GM19099 (cell line): ENCODE results near the gene KLK2.

Source experiments
- POLR2A ChIP-seq: IDR thresholded peaks from 3 replicates; pipeline ENCODE4 v1.6.1; 2011; ENCODE audit warnings: low read depth; ENCODE audit not compliant: insufficient read length; ENCODE audit errors: extremely low read depth

Gene KLK2

DNA sequence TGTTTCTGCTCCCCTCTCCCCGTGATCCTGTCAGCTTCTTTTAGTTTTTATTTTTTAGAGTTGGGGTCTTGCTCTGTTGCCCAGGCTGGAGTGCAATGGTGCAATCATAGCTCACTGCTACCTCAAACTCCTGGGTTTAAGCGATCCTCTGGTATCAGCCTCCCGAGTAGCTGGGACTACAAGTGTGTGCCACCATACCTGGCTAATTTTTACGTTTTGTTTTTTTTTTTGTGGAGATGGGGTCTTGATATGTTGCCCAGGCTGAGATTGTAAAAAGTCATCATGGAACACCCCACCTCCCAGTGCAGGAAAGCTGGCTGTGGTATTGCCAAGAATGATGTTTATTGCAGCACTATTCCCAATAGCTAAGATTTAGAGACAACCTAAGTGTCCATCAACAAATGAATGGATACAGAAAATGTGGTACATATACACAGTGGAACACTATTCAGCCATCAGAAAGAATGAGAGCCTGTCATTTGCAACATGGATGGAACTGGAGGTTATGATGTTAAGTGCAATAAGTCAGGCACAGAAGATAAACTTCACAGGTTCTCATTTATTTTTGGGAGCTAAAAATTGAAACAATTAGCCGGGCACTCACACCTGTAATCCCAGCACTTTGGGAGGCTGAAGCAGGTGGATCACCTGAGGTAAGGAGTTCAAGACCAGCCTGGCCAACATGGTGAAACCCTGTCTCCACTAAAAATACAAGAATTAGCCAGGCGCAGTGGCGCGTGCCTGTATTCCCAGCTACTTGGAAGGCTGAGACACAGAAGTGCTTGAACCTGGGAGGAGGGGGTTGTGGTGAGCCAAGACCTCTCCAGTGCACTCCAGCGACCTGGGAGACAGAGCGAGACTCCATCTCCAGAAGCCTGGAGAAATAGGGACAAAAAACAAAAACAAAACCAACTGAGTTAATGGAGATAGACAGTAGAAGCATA is 33.3 kb upstream of the KLK2 start:
- no peak for TF ChIP-seq POLR2A

DNA sequence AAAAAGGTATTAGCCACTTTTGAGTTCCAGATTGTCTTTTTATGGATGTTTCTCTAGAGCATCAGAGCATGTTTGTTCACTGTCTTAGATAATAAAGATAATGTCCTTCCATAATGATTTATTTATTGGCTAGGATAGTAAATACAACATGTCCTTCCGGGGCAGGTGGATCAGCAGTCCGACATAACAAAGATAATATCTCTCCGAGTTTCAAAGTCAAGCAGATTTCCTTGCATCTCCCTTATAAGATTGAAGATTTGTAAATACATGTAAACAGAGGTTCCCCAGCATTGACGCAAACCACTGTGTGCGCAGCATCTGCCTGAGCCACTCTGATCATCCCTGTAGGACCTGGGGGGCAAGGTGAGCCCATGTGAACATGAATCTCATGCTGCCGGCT is 31.1 kb upstream of the KLK2 start:
- TF ChIP-seq POLR2A, result no peak

DNA sequence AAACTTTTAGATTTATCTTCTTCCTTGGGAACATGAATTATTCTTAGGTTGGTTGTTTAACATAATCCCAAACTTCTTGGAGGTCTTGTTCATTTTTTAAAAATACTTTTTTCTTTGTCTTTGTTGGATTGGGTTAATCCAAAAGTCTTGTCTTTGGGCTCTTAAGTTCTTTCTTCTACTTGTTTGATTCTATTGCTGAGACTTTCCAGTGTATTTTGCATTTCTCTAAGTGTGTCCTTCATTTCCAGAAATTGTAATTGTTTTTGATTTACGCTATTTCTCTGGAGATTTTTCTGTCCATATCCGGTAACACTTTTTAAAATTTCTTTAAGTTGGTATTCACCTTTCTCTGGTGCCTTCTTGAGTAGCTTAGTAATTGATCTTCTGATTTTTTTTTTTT is 30.0 kb upstream of the KLK2 start:
- no peak for TF ChIP-seq POLR2A

DNA sequence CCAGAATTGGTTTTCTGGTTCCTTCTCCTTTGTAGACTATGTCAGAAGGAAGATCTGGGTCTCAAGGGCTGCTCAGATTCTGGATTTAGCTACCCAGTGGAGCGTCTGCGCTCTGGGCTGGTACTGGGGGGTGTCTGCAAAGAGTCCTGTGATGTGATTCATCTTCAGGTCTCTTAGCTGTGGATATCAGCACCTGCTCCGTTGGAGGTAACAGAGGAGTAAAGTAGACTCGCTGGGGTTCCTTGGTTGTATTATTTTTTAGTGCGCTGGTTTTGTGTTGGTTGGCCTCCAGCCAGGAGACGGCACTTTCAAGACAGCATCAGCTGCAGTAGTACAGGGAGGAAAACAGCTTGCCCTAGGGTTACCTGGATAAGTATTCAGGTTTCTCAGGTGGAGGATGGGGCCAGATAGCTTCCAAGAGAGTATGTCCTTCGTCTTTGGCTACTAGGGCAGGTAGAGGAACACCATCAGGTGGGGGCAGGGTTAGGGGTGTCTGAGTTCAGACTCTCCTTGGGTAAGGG is 29.5 kb upstream of the KLK2 start:
- no peak for TF ChIP-seq POLR2A

DNA sequence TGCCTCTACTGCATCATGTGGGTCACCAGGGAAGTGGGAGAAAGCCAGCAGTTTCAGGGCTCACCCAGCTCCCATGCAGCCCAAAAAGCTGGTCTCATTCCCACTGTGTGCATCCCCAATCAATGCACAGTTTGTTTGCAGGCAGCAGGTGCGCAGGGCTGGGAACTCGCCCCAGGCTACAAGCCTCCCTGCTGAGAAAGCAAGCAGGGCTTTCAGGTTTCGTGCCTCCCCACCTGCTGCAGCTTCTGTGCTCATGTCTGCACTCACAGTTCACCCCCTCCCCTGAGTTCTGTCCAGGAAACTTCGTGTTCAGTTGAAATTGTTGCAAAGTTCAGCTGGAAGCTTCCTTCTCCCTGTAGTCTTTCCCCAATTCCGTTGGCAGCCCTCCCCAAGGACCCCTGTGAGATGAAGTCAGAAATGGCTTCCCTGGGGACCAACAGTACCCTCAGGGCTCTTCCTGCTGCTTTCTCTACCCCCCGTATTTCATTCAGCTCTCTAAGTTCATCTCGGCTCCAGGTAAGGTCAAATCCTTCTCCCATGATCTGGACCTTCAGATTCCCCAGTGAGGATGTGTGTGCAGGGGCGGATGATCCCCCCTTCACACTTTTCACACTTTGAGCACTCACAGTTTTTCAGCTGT is 28.8 kb upstream of the KLK2 start:
- no peak for TF ChIP-seq POLR2A

DNA sequence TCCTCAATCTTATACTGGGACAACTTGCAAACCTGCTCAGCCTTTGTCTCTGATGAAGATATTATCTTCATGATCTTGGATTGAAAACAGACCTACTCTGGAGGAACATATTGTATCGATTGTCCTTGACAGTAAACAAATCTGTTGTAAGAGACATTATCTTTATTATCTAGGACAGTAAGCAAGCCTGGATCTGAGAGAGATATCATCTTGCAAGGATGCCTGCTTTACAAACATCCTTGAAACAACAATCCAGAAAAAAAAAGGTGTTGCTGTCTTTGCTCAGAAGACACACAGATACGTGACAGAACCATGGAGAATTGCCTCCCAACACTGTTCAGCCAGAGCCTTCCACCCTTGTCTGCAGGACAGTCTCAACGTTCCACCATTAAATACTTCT is 22.5 kb upstream of the KLK2 start:
- no peak for TF ChIP-seq POLR2A

DNA sequence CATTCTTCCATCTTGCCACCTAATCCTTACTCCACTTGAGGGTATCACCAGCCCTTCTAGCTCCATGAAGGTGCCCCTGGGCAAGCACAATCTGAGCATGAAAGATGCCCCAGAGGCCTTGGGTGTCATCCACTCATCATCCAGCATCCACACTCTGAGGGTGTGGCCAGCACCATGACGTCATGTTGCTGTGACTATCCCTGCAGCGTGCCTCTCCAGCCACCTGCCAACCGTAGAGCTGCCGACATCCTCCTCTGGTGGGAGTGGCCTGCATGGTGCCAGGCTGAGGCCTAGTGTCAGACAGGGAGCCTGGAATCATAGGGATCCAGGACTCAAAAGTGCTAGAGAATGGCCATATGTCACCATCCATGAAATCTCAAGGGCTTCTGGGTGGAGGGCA is 21.6 kb upstream of the KLK2 start:
- TF ChIP-seq POLR2A, result no peak

DNA sequence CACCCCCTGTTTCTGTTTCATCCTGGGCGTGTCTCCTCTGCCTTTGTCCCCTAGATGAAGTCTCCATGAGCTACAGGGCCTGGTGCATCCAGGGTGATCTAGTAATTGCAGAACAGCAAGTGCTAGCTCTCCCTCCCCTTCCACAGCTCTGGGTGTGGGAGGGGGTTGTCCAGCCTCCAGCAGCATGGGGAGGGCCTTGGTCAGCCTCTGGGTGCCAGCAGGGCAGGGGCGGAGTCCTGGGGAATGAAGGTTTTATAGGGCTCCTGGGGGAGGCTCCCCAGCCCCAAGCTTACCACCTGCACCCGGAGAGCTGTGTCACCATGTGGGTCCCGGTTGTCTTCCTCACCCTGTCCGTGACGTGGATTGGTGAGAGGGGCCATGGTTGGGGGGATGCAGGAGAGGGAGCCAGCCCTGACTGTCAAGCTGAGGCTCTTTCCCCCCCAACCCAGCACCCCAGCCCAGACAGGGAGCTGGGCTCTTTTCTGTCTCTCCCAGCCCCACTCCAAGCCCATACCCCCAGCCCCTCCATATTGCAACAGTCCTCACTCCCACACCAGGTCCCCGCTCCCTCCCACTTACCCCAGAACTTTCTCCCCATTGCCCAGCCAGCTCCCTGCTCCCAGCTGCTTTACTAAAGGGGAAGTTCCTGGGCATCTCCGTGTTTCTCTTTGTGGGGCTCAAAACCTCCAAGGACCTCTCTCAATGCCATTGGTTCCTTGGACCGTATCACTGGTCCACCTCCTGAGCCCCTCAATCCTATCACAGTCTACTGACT is 18.4 kb upstream of the KLK2 start, which contains the start of gene KLK3:
KLK3 (plus strand) TSS at position 280 of the 775 bp plus-strand sequence; CDS start at position 321, 41 bp downstream.
- no peak for TF ChIP-seq POLR2A

DNA sequence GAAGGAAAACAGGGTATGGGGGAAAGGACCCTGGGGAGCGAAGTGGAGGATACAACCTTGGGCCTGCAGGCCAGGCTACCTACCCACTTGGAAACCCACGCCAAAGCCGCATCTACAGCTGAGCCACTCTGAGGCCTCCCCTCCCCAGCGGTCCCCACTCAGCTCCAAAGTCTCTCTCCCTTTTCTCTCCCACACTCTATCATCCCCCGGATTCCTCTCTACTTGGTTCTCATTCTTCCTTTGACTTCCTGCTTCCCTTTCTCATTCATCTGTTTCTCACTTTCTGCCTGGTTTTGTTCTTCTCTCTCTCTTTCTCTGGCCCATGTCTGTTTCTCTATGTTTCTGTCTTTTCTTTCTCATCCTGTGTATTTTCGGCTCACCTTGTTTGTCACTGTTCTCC is 15.9 kb upstream of the KLK2 start:
- TF ChIP-seq POLR2A, result no peak

DNA sequence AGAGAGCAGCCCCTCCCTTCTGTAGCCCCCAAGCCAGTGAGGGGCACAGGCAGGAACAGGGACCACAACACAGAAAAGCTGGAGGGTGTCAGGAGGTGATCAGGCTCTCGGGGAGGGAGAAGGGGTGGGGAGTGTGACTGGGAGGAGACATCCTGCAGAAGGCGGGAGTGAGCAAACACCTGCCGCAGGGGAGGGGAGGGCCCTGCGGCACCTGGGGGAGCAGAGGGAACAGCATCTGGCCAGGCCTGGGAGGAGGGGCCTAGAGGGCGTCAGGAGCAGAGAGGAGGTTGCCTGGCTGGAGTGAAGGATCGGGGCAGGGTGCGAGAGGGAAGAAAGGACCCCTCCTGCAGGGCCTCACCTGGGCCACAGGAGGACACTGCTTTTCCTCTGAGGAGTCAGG is 14.4 kb upstream of the KLK2 start:
- TF ChIP-seq POLR2A, result no peak

DNA sequence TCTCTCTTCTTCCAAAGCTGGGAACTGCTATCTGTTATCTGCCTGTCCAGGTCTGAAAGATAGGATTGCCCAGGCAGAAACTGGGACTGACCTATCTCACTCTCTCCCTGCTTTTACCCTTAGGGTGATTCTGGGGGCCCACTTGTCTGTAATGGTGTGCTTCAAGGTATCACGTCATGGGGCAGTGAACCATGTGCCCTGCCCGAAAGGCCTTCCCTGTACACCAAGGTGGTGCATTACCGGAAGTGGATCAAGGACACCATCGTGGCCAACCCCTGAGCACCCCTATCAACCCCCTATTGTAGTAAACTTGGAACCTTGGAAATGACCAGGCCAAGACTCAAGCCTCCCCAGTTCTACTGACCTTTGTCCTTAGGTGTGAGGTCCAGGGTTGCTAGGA is 13.4 kb upstream of the KLK2 start:
- TF ChIP-seq POLR2A, result no peak

DNA sequence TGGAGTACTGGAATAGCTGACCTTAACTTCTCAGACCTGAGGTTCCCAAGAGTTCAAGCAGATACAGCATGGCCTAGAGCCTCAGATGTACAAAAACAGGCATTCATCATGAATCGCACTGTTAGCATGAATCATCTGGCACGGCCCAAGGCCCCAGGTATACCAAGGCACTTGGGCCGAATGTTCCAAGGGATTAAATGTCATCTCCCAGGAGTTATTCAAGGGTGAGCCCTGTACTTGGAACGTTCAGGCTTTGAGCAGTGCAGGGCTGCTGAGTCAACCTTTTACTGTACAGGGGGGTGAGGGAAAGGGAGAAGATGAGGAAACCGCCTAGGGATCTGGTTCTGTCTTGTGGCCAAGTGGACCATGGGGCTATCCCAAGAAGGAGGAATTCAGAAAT is 12.2 kb upstream of the KLK2 start:
- no peak for TF ChIP-seq POLR2A

DNA sequence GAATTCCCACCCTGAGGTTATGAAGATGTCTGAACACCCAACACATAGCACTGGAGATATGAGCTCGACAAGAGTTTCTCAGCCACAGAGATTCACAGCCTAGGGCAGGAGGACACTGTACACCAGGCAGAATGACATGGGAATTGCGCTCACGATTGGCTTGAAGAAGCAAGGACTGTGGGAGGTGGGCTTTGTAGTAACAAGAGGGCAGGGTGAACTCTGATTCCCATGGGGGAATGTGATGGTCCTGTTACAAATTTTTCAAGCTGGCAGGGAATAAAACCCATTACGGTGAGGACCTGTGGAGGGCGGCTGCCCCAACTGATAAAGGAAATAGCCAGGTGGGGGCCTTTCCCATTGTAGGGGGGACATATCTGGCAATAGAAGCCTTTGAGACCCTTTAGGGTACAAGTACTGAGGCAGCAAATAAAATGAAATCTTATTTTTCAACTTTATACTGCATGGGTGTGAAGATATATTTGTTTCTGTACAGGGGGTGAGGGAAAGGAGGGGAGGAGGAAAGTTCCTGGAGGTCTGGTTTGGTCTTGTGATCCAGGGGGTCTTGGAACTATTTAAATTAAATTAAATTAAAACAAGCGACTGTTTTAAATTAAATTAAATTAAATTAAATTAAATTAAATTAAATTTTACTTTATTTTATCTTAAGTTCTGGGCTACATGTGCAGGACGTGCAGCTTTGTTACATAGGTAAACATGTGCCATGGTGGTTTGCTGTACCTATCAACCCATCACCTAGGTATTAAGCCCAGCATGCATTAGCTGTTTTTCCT is 11.5 kb upstream of the KLK2 start:
- no peak for TF ChIP-seq POLR2A

DNA sequence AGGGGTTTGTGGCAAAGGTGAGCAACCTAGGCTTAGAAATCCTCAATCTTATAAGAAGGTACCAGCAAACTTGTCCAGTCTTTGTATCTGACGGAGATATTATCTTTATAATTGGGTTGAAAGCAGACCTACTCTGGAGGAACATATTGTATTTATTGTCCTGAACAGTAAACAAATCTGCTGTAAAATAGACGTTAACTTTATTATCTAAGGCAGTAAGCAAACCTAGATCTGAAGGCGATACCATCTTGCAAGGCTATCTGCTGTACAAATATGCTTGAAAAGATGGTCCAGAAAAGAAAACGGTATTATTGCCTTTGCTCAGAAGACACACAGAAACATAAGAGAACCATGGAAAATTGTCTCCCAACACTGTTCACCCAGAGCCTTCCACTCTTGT is 3.8 kb upstream of the KLK2 start:
- no peak for TF ChIP-seq POLR2A
